ENCODE measurements around the gene SLFNL1.
A peak's percentile ranks its signal among the peaks of the same experiment; 100 is the strongest.

The SLFNL1 gene

GRCh38 chr1:41020109-41020576, 1.4 kb downstream of the SLFNL1 start:
- DNase-seq (ENCODE audit: low spot score), result no peak

DNA sequence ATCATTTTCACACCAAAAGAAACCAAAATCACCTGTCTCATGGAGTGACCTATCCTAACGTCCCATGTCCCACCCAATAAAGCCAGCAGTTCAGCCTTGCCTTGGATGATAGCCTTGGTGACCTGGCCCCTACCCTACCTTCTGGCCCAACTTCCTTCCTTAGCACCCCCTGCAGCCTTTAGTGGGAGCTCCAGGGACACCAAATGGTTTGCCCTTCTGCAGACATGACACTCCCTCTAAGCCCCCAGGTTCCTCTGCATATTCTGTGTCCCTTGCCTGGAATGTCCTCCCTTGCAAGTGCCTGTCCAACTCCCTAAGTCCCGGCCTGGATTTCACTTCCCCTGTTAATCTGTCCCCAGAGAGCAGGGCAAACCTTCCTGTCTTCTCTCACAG, 2.2 kb downstream of the SLFNL1 start:
- no peak for DNase-seq (ENCODE audit: low spot score)

DNA sequence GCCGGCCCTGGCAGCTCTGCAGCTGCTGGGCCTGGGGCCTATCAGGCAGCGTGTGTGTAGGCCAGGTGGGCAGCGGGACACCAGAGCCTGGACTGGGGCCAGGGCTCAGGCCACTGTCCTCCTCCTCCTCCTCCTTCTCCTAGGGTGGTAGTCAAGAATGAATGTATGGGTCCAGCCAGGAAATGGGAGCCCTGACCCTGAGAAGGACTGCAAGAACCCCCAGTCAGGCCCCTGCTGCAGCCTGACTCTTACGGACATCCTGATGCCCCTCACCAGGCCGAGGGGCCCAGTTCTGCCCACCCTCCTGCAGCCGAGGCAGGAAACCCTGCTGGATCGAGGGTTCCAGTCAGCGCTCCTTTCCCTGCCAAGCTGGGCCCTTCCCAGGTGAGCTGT, 3.5 kb downstream of the SLFNL1 start:
- no peak for DNase-seq (ENCODE audit: low spot score)

DNA sequence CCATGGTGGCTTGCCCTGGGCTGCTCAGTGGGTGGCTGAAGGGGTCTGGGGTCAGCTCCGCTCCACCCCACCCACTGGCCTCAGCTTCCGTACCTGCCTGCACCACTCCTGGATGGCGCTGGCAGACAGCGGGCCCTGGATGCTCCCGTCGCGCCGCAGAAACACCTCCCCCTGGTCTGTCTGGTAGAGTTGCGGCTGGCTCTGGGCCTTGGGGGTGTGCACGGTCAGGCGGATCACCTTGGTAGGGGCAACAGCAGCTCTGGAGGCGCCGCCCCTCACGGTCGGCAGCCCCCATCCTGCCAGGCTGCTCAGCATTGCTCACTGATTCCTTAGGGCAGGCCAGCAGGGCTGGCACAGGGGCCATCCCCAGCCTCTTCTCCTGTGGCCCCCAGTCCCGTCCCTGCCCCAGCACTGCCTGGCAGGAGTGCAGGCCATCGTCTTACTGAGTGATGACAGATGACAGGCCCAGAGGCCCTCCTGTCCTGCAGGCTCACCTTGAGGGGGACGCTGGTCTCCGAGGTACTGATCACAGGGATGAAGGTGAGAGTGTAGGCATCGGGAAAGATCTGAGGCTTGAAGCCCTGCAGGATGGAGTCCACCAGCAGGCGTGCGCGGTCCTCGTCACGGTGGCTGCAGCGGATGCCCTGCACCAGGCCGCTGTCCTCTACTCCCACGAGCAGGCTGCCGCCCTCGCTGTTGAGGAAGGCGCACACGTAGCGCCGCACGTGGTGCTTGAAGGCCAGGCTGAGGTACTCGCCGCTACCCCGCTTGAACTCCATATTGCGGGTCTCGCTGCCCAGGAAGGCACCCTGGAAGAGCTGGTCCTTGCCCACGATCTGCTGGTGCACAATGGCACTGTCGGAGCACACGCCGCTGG, 4.1 kb downstream of the SLFNL1 start:
- DNase-seq (ENCODE audit: low spot score), result no peak

- DNase-seq (ENCODE audit: low spot score), result no peak
These were observed 5.5 kb downstream of the SLFNL1 start for GRCh38 chr1:41015897-41016470.

DNA sequence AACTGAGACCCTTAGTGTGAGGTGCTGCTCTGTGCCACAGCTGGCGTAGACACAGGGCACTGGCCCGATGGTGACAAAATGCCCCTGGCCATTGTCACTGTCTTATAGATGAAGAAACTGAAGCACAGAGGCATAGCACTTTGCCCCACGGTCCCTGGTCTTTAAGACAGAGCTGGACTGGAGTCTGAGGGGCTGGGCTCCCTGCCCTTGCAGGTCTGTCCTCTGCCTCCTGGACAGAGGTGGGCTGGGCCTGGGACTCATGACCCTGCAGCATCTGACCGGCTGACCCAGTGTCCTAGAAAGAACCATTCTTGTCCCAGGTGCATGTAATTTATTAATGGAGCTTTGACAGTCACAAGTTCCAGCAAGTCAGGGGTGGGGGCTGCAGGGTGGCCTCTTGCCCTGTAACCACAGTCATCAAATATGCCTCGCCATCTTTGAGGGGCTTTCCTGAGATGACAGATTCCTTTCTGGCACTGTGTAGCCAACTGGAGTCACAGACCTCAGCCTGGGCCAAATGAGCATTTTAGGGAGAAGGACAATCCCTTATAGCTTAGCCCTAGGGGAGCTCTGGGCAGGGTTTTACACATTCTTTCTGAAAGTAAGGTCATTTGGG, 6.1 kb downstream of the SLFNL1 start:
- no peak for DNase-seq (ENCODE audit: low spot score)

DNA sequence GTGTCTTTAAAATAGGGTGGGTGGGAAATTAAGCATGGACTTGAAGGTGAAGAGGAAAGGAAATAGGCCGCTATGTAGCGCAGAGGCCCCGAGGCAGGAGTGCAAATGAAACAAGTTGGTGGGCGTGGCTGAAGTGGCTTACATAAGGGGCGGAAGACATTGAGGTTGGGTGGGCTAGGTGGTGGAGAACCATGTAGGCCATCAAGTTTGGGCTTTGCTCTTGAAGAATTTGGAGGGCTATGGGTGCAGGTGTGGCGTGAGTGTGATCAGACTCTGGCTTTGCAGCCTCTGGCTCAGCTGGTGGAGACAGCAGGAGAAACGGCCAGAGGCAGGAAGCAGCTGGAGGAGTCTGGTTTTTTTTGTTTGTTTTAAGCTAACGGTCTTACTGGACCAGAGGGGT, 6.7 kb downstream of the SLFNL1 start:
- no peak for DNase-seq (ENCODE audit: low spot score)

DNA sequence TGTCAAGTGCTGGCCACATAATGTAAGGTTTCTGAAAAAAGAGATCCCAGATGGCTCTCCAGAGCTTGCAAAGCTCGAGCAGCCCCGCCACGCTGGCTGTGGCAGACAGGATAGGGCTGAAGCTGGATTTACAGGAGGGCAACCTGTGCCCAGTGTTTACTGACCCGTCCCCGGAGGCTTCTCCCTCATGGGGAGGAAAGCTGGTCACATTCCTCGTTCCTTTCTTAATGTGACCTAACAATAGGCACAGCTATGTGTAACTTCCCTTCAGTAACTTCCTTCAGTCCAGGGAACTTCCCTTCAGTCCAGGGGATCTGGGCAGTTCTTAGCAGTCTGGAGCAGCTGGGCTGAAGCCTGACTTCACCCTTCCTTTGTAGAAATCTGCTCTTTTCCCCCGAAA, 7.7 kb downstream of the SLFNL1 start:
- DNase-seq (ENCODE audit: low spot score), result no peak

DNA sequence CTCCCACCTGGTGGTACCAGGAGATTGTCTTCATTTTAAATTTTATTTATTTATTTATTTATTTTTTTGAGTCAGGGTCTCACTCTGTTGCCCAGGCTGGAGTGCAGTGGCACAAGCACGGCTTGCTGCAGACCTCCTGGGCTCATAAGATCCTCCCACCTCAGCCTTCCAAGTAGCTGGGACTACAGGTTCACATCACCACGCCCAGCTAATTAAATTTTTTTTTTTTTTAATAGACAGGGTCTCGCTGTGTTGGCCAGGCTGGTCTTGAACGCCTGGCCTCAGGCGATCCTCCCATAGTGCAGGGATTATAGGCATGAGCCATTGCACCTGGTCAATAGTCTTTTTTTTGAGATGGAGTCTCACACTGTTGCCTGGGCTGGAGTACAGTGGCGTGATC, 8.5 kb downstream of the SLFNL1 start:
- no peak for DNase-seq (ENCODE audit: low spot score)

- DNase-seq (ENCODE audit: low spot score), result no peak
These were observed 11.2 kb downstream of the SLFNL1 start for GRCh38 chr1:41010345-41010744.

GRCh38 chr1:41009466-41009865, 12.1 kb downstream of the SLFNL1 start:
- DNase-seq (ENCODE audit: low spot score), result no peak

GRCh38 chr1:41006942-41007865, 14.3 kb downstream of the SLFNL1 start:
- DNase-seq (ENCODE audit: low spot score), result no peak

- DNase-seq (ENCODE audit: low spot score), result no peak
These were observed 15.6 kb downstream of the SLFNL1 start for GRCh38 chr1:41005876-41006275.

GRCh38 chr1:41003640-41004220, 17.8 kb downstream of the SLFNL1 start:
- peak; percentile 93 for DNase-seq (ENCODE audit: low spot score)

DNA sequence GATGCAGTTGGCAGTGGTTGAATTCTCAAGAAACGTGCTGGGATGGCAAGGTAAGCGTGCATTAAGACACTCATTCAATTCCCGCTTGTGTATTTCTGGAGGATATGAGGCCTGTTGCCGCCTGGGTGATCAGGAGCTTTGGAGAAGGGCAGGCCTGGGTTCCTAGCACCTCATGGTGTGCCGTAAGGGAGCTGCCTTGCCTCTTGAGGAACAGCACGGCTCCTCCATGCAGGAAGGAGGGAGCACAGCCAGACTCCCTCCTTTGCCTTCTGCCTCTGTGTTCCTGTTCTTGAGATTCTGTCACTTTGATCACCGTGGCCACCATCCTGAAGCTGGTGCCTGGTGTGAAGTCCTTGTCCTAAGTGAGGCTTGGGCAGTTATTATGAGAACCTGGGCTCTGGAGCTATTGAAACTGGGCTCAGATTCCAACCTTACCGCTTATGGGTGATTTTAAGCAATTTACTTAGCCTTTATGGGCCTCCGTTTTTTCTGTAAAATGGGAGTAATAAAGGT, 18.3 kb downstream of the SLFNL1 start:
- no peak for DNase-seq (ENCODE audit: low spot score)

DNA sequence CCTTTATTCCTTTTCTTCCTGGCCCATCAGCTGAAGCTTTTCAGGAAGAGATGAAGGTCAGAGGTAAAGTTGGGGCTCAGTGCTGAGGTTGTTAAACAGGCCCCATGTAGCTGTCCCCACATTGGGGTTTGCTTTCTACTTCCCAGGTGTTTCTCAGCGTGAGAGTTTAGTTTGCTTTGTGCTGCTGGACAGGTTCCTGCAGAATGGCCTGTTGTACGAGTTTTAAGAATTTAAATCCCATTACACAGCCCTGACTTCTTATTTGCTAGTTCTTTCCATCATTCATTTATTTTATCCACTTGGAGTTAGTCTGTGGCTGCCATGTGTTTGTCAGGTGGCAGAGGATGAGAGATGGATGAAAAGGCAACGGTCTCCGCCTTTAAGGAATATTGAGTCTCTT, 22.9 kb downstream of the SLFNL1 start:
- DNase-seq (ENCODE audit: low spot score), result no peak

DNA sequence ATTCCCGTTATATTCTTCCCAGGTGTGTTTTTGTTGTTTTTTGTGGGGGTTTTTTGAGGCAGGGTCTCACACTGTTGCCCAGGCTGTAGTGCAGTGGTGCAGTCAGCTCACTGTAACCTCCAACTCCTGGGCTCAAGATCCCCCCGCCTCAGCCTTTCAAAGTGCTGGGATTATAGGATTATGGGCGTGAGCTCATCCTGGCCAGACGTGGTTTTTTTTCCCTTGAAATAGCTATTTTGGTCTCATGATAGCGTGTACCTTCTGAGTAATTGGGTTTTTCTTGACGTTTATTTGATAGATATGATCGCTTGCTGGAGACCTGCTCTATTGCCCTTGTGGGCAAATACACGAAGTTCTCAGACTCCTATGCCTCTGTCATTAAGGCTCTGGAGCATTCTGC, 24.4 kb downstream of the SLFNL1 start:
- DNase-seq (ENCODE audit: low spot score), result no peak

DNA sequence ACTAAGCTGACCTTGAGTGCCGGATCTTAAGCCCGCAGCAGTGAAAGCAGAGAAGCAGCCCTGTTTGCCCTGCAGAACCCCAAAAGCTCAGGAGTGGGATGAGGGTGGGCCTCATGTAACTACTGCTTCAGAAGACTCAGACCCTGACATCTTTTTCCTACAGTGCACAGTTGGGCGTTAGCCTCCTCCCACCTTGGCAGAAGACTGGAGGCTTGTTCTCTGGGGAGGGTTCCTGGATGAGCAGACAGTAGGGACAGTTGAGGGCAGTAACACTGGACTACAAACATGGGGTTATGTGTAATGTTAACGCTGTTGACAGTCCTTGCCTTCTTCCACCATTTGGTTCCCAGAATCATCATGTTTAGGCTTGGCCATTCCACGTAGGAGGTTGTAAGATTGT, 32.5 kb downstream of the SLFNL1 start:
- no peak for DNase-seq (ENCODE audit: low spot score)

DNA sequence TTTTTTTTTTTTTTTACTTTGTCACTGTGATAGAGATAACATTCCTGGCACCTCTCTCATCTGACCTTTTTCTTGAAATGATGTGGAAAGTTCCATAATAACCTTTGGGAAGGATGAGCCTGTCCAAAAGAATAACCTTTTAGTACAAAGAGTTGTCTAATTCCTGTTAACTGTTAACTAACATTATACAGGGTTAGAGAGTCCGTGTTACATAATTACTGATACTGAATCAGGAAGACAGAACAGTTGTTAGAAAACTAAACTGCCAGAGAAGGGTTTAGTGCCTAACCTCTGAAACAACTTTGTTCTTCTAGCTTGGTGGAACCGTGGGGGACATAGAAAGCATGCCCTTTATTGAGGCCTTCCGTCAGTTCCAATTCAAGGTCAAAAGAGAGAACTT, 33.2 kb downstream of the SLFNL1 start:
- DNase-seq (ENCODE audit: low spot score), result no peak

- no peak for DNase-seq (ENCODE audit: low spot score)
These were observed 33.9 kb downstream of the SLFNL1 start for GRCh38 chr1:40987439-40988276.

DNA sequence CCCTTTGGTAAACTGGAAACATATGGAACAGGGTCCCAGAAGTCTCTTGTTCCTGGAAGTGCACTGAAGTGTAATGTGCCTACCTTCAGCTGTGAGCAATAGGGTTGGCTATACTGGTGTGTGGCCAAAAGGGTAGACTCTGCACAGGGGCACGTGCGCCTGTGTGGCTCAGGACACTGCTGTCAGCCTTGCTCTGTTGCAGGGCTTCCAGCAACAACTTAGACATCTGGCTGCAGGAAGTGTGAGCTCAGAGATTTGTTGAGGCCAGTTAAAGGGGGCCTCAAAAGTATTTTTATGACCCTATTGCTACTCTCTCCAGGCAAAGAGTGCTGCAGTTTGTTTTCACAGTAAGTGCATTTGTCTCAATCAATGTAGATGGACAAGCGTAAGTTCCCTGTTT, 34.6 kb downstream of the SLFNL1 start:
- DNase-seq (ENCODE audit: low spot score), result no peak

All from AG08396 (cell line).